Mesothelial cell of epicardium (in vitro differentiated cells): Measurements from ENCODE around the gene IQCM. TPM values are rescaled to one million over a fixed set of nuclear protein-coding genes. Genes with fewer than 3 reads are reported as not detected.

Experiments
- DNase-seq, 2 experiments: peaks; one replicate each; pipeline ENCODE4 v3.0.0; 2021; ENCODE audit warnings: low spot score in 2 of 2; ENCODE audit not compliant: unreplicated experiment in 2 of 2
- H3K27ac Mint-ChIP-seq: 2 replicates; pipeline ENCODE4 v1.8.0; 2021; ENCODE audit warnings: mixed read lengths
- H3K27me3 Mint-ChIP-seq: 2 replicates; pipeline ENCODE4 v1.8.0; 2021; ENCODE audit warnings: low read depth, mixed read lengths
- H3K36me3 Mint-ChIP-seq: 2 replicates; pipeline ENCODE4 v1.8.0; 2021; ENCODE audit warnings: mixed read lengths
- H3K4me1 Mint-ChIP-seq: 2 replicates; pipeline ENCODE4 v1.8.0; 2021; ENCODE audit warnings: mixed read lengths
- H3K4me3 Mint-ChIP-seq: 2 replicates; pipeline ENCODE4 v1.8.0; 2021; ENCODE audit warnings: mild to moderate bottlenecking, moderate library complexity, mixed read lengths
- H3K9me3 Mint-ChIP-seq: 2 replicates; pipeline ENCODE4 v1.8.0; 2021; ENCODE audit warnings: mixed read lengths
- CTCF ChIP-seq: fragments of 200-600 bp; sonication (generic); IDR thresholded peaks from one replicate; pipeline ENCODE4 v1.5.0; 2021; ENCODE audit warnings: antibody characterized with exemption; ENCODE audit not compliant: unreplicated experiment
- total RNA-seq: library from RNA; stranded (reverse); gene quantifications from 3 replicates; pipeline ENCODE4 v1.2.1, GENCODE V29; 2021

The IQCM gene
- total RNA-seq, 1 donor from 2014 or later: 0.94 TPM

- no peaks in the 10 kb centered on the region for H3K27me3 Mint-ChIP-seq
- DNase-seq: no peak
- H3K36me3 Mint-ChIP-seq: no peaks in the 10 kb centered on the region
- no peak for TF ChIP-seq CTCF
- no peak overlapping the region for H3K4me3 Mint-ChIP-seq
- H3K9me3 Mint-ChIP-seq: peaks cover 32% of the 10 kb centered on the region
- no peaks in the 10 kb centered on the region for H3K4me1 Mint-ChIP-seq
- no peak overlapping the region for H3K27ac Mint-ChIP-seq
Observed at GRCh38 chr4:149466446-149466845, 349.2 kb downstream of the IQCM start.

GRCh38 chr4:149465955-149466354 lies 349.7 kb downstream of the IQCM start:
- no peak overlapping the region for H3K27ac Mint-ChIP-seq
- peaks cover 27% of the 10 kb centered on the region for H3K9me3 Mint-ChIP-seq
- no peak for TF ChIP-seq CTCF
- H3K36me3 Mint-ChIP-seq: no peaks in the 10 kb centered on the region
- DNase-seq: no peak
- no peak overlapping the region for H3K4me3 Mint-ChIP-seq
- H3K4me1 Mint-ChIP-seq: no peaks in the 10 kb centered on the region
- H3K27me3 Mint-ChIP-seq: no peaks in the 10 kb centered on the region

- no peaks in the 10 kb centered on the region for H3K4me1 Mint-ChIP-seq
Observed at GRCh38 chr4:149443537-149443936, 372.1 kb downstream of the IQCM start.

GRCh38 chr4:149441338-149441737 lies 374.3 kb downstream of the IQCM start:
- Mint-ChIP-seq H3K4me1 (no peaks in the 10 kb centered on the region), H3K9me3 (no peaks in the 10 kb centered on the region), H3K4me3 (no peak overlapping the region), H3K27me3 (no peaks in the 10 kb centered on the region), H3K36me3 (no peaks in the 10 kb centered on the region), H3K27ac (no peak overlapping the region)
- TF ChIP-seq CTCF: no peak
- DNase-seq: no peak

More at GRCh38 chr4:149443537-149443936, 372.1 kb downstream of the IQCM start:
- Mint-ChIP-seq H3K4me3 (no peak overlapping the region), H3K27me3 (no peaks in the 10 kb centered on the region), H3K9me3 (peaks cover 9% of the 10 kb centered on the region), H3K36me3 (no peaks in the 10 kb centered on the region), H3K27ac (no peak overlapping the region)
- no peak for TF ChIP-seq CTCF
- no peak for DNase-seq

- Mint-ChIP-seq H3K36me3 (no peaks in the 10 kb centered on the region), H3K4me1 (no peaks in the 10 kb centered on the region), H3K4me3 (no peak overlapping the region), H3K27ac (no peak overlapping the region), H3K9me3 (peaks cover 8% of the 10 kb centered on the region), H3K27me3 (peaks cover 2% of the 10 kb centered on the region)
- DNase-seq: no peak
- no peak for TF ChIP-seq CTCF
Observed at GRCh38 chr4:149426461-149426860, 389.2 kb downstream of the IQCM start.

- Mint-ChIP-seq H3K27me3 (peaks cover 3% of the 10 kb centered on the region), H3K4me3 (no peak overlapping the region), H3K4me1 (peaks cover 6% of the 10 kb centered on the region), H3K36me3 (no peaks in the 10 kb centered on the region), H3K9me3 (peaks cover 7% of the 10 kb centered on the region), H3K27ac (no peak overlapping the region)
- no peak for TF ChIP-seq CTCF
- DNase-seq: no peak
Observed at GRCh38 chr4:149409555-149409962, 406.1 kb downstream of the IQCM start.
